Neural progenitor cell (in vitro differentiated cells): Measurements from ENCODE around the gene SFXN2.

Experiments used
- EZH2 ChIP-seq: fragments of 200-600 bp; sonication (generic); IDR thresholded peaks from 2 replicates; pipeline ENCODE4 v1.6.1; 2017; ENCODE audit warnings: antibody characterized with exemption, mild to moderate bottlenecking, moderate library complexity
- TF ChIP-seq, protein P1 (sequence below): fragments of 200-600 bp; sonication (generic); IDR thresholded peaks from 2 replicates; pipeline ENCODE4 v1.5.1; 2017; ENCODE audit warnings: antibody characterized with exemption, mild to moderate bottlenecking

- TF ChIP-seq EZH2: no peak
- TF ChIP-seq, protein P1, sequence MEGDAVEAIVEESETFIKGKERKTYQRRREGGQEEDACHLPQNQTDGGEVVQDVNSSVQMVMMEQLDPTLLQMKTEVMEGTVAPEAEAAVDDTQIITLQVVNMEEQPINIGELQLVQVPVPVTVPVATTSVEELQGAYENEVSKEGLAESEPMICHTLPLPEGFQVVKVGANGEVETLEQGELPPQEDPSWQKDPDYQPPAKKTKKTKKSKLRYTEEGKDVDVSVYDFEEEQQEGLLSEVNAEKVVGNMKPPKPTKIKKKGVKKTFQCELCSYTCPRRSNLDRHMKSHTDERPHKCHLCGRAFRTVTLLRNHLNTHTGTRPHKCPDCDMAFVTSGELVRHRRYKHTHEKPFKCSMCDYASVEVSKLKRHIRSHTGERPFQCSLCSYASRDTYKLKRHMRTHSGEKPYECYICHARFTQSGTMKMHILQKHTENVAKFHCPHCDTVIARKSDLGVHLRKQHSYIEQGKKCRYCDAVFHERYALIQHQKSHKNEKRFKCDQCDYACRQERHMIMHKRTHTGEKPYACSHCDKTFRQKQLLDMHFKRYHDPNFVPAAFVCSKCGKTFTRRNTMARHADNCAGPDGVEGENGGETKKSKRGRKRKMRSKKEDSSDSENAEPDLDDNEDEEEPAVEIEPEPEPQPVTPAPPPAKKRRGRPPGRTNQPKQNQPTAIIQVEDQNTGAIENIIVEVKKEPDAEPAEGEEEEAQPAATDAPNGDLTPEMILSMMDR: no peak
Observed at GRCh38 chr10:102720775-102721301, 6.4 kb downstream of the SFXN2 start.
